SJCRH30 (cell line): ENCODE results near the gene FYN. TPM values are rescaled to one million over a fixed set of nuclear protein-coding genes. Genes with fewer than 3 reads are reported as not detected.
"Not testable (repeated sequence)": the region's sequence is repeated elsewhere in the genome, so short reads cannot be mapped to it uniquely, and the experiment has no call there.

Experiments used
- DNase-seq, 2 experiments: peaks; one replicate each; pipeline ENCODE4 v3.0.0-alpha.2; 2015 to 2020
- H3K27ac ChIP-seq: fragments of 250-450 bp; sonication (Bioruptor Pico); 2 replicates; pipeline ENCODE4 v1.5.1; 2020; ENCODE audit warnings: mild to moderate bottlenecking, moderate library complexity
- H3K27me3 ChIP-seq: fragments of 250-450 bp; sonication (Bioruptor Pico); 2 replicates; pipeline ENCODE4 v1.5.1; 2020; ENCODE audit warnings: mild to moderate bottlenecking, moderate library complexity
- H3K36me3 ChIP-seq: fragments of 250-450 bp; sonication (Bioruptor Pico); 2 replicates; pipeline ENCODE4 v1.5.1; 2020; ENCODE audit warnings: mild to moderate bottlenecking, moderate library complexity
- H3K4me1 ChIP-seq: fragments of 250-450 bp; sonication (Bioruptor Pico); 2 replicates; pipeline ENCODE4 v1.5.1; 2020; ENCODE audit warnings: mild to moderate bottlenecking, moderate library complexity
- H3K4me3 ChIP-seq: fragments of 250-450 bp; sonication (Bioruptor Pico); 2 replicates; pipeline ENCODE4 v1.5.1; 2020; ENCODE audit warnings: mild to moderate bottlenecking, moderate library complexity
- H3K9me3 ChIP-seq: fragments of 250-450 bp; sonication (Bioruptor Pico); replicated peaks from 2 replicates; pipeline ENCODE4 v1.5.1; 2020; ENCODE audit warnings: mild to moderate bottlenecking, moderate library complexity
- total RNA-seq: library from RNA; depleted of rRNA; stranded (reverse); fragments of >200 nt; shearing (Covaris generic); gene quantifications from 2 replicates; pipeline ENCODE4 v1.2.3, GENCODE V29; 2014

Gene FYN
- total RNA-seq, 1 experiment from 2014 or later, result 57.1 TPM

GRCh38 chr6:111894272-111894671 lies 21.0 kb upstream of the FYN start:
- Histone ChIP-seq H3K4me1 (peaks cover 9% of the 10 kb centered on the region; the same call in 1 of the 2 replicates), H3K27ac (no peak overlapping the region), H3K27me3 (no peaks in the 10 kb centered on the region), H3K4me3 (no peak overlapping the region), H3K9me3 (no peaks in the 10 kb centered on the region), H3K36me3 (no peaks in the 10 kb centered on the region)
- DNase-seq, result no peak

GRCh38 chr6:111892431-111892830 lies 19.2 kb upstream of the FYN start:
- Histone ChIP-seq H3K27ac (no peak overlapping the region), H3K9me3 (no peaks in the 10 kb centered on the region)
- no peak for DNase-seq

GRCh38 chr6:111890988-111891387 lies 17.7 kb upstream of the FYN start:
- Histone ChIP-seq H3K4me3 (no peak overlapping the region), H3K4me1 (peaks cover 5% of the 10 kb centered on the region; the same call in 1 of the 2 replicates), H3K36me3 (no peaks in the 10 kb centered on the region), H3K27me3 (no peaks in the 10 kb centered on the region), H3K9me3 (no peaks in the 10 kb centered on the region), H3K27ac (no peak overlapping the region)
- DNase-seq, result no peak

More at GRCh38 chr6:111892431-111892830, 19.2 kb upstream of the FYN start:
- Histone ChIP-seq H3K4me1 (peaks cover 5% of the 10 kb centered on the region; the same call in 1 of the 2 replicates), H3K36me3 (no peaks in the 10 kb centered on the region), H3K4me3 (no peak overlapping the region), H3K27me3 (no peaks in the 10 kb centered on the region)

- Histone ChIP-seq H3K27ac (no peak overlapping the region), H3K9me3 (no peaks in the 10 kb centered on the region), H3K4me1 (peaks cover 5% of the 10 kb centered on the region; the same call in 1 of the 2 replicates), H3K27me3 (no peaks in the 10 kb centered on the region), H3K36me3 (no peaks in the 10 kb centered on the region), H3K4me3 (peak overlapping the region; percentile 42)
- DNase-seq, result peak; percentile 68 to 78
Observed at GRCh38 chr6:111888928-111889695, 15.9 kb upstream of the FYN start.

- not testable (repeated sequence) for H3K4me1 ChIP-seq, H3K9me3 ChIP-seq, H3K36me3 ChIP-seq, H3K27me3 ChIP-seq, DNase-seq, H3K27ac ChIP-seq, H3K4me3 ChIP-seq
Observed at GRCh38 chr6:111886793-111887192, 13.5 kb upstream of the FYN start.

- no peak for DNase-seq
- no peak overlapping the region for H3K27ac ChIP-seq
- H3K4me3 ChIP-seq, result no peak overlapping the region
- peaks cover 5% of the 10 kb centered on the region; the same call in 1 of the 2 replicates for H3K4me1 ChIP-seq
- no peaks in the 10 kb centered on the region for H3K9me3 ChIP-seq
- H3K36me3 ChIP-seq, result no peaks in the 10 kb centered on the region
- no peaks in the 10 kb centered on the region for H3K27me3 ChIP-seq
Observed at GRCh38 chr6:111885373-111886027, 12.2 kb upstream of the FYN start.

- Histone ChIP-seq H3K36me3 (no peaks in the 10 kb centered on the region), H3K4me3 (no peak overlapping the region), H3K9me3 (no peaks in the 10 kb centered on the region), H3K27ac (no peak overlapping the region), H3K4me1 (peaks cover 4% of the 10 kb centered on the region; the same call in 1 of the 2 replicates), H3K27me3 (no peaks in the 10 kb centered on the region)
- DNase-seq, result no peak
Observed at GRCh38 chr6:111884068-111884467, 10.8 kb upstream of the FYN start.

- H3K4me3 ChIP-seq, result no peak overlapping the region
- H3K9me3 ChIP-seq, result no peaks in the 10 kb centered on the region
- no peak overlapping the region for H3K27ac ChIP-seq
- H3K27me3 ChIP-seq, result no peaks in the 10 kb centered on the region
- H3K4me1 ChIP-seq, result no peaks in the 10 kb centered on the region
- DNase-seq, result no peak
- H3K36me3 ChIP-seq, result no peaks in the 10 kb centered on the region
Observed at GRCh38 chr6:111880181-111880888, 7.1 kb upstream of the FYN start.

- no peak for DNase-seq
- H3K36me3 ChIP-seq, result no peaks in the 10 kb centered on the region
- no peaks in the 10 kb centered on the region for H3K27me3 ChIP-seq
- H3K27ac ChIP-seq, result no peak overlapping the region
- H3K4me1 ChIP-seq, result peaks cover 6% of the 10 kb centered on the region
- H3K4me3 ChIP-seq, result no peak overlapping the region
- H3K9me3 ChIP-seq, result no peaks in the 10 kb centered on the region
Observed at GRCh38 chr6:111875741-111876140, 2.5 kb upstream of the FYN start.

GRCh38 chr6:111874025-111874415 lies 768 bp upstream of the FYN start:
- H3K4me1 ChIP-seq, result peaks cover 10% of the 10 kb centered on the region
- peak in 1 of 2 experiments; percentile 24 for DNase-seq

GRCh38 chr6:111872401-111873177 lies 663 bp downstream of the FYN start:
- H3K9me3 ChIP-seq, result no peaks in the 10 kb centered on the region
- H3K27ac ChIP-seq, result peak overlapping the region; percentile 63
- H3K36me3 ChIP-seq, result no peaks in the 10 kb centered on the region
- H3K4me1 ChIP-seq, result peaks cover 10% of the 10 kb centered on the region
- H3K27me3 ChIP-seq, result no peaks in the 10 kb centered on the region
- peak in 1 of 2 experiments; percentile 72 for DNase-seq
- peak overlapping the region; percentile 64 for H3K4me3 ChIP-seq

More at GRCh38 chr6:111874025-111874415, 768 bp upstream of the FYN start:
- no peaks in the 10 kb centered on the region for H3K27me3 ChIP-seq
- no peak overlapping the region for H3K27ac ChIP-seq
- H3K36me3 ChIP-seq, result no peaks in the 10 kb centered on the region
- peak overlapping the region; percentile 64 for H3K4me3 ChIP-seq
- H3K9me3 ChIP-seq, result no peaks in the 10 kb centered on the region

- H3K36me3 ChIP-seq, result no peaks in the 10 kb centered on the region
- H3K4me1 ChIP-seq, result peaks cover 10% of the 10 kb centered on the region
- DNase-seq, result peak in 1 of 2 experiments; percentile 73
- no peaks in the 10 kb centered on the region for H3K27me3 ChIP-seq
- peak overlapping the region; percentile 64 for H3K4me3 ChIP-seq
- H3K9me3 ChIP-seq, result no peaks in the 10 kb centered on the region
- peak overlapping the region; percentile 63 for H3K27ac ChIP-seq
Observed at GRCh38 chr6:111871725-111872400, 1.4 kb downstream of the FYN start.

- H3K36me3 ChIP-seq, result no peaks in the 10 kb centered on the region
- peaks cover 10% of the 10 kb centered on the region for H3K4me1 ChIP-seq
- peak in 1 of 2 experiments; percentile 42 for DNase-seq
- no peaks in the 10 kb centered on the region for H3K27me3 ChIP-seq
- H3K4me3 ChIP-seq, result peak overlapping the region; percentile 64
- H3K9me3 ChIP-seq, result no peaks in the 10 kb centered on the region
- H3K27ac ChIP-seq, result peak overlapping the region; percentile 63
Observed at GRCh38 chr6:111871207-111871606, 2.0 kb downstream of the FYN start.

- Histone ChIP-seq H3K9me3 (no peaks in the 10 kb centered on the region), H3K4me3 (peak overlapping the region; percentile 64), H3K36me3 (no peaks in the 10 kb centered on the region), H3K27me3 (no peaks in the 10 kb centered on the region), H3K4me1 (peaks cover 10% of the 10 kb centered on the region), H3K27ac (no peak overlapping the region)
- DNase-seq, result no peak
Observed at GRCh38 chr6:111870742-111871064, 2.5 kb downstream of the FYN start.
